GM18505 (cell line): ENCODE results near the gene RNASE4.
"Not testable (repeated sequence)": the region's sequence is repeated elsewhere in the genome, so short reads cannot be mapped to it uniquely, and the experiment has no call there.

ENCODE experiments used
- ATAC-seq: cut with Tn5 transposase; IDR thresholded peaks from one replicate; pipeline ENCODE4 v1.9.1; 2021; ENCODE audit not compliant: unreplicated experiment
- POLR2A ChIP-seq: IDR thresholded peaks from 4 replicates; pipeline ENCODE4 v1.6.1; 2011; ENCODE audit warnings: borderline replicate concordance; ENCODE audit not compliant: insufficient read depth, insufficient read length; ENCODE audit errors: extremely low read depth

The RNASE4 gene

GRCh38 chr14:20659813-20660395 is 24.5 kb upstream of the RNASE4 start:
- no peak for TF ChIP-seq POLR2A
- ATAC-seq, result no peak

- ATAC-seq, result no peak
- no peak for TF ChIP-seq POLR2A
Observed at GRCh38 chr14:20661197-20661596, 23.2 kb upstream of the RNASE4 start.

GRCh38 chr14:20662968-20663732 is 21.2 kb upstream of the RNASE4 start:
- TF ChIP-seq POLR2A, result no peak
- peak; percentile 57 for ATAC-seq

- not testable (repeated sequence) for ATAC-seq
Observed at GRCh38 chr14:20666400-20666961, 17.9 kb upstream of the RNASE4 start.

GRCh38 chr14:20667957-20668356 is 16.4 kb upstream of the RNASE4 start:
- ATAC-seq, result peak; percentile 60
- TF ChIP-seq POLR2A, result peak; percentile 71

- no peak for ATAC-seq
- TF ChIP-seq POLR2A, result no peak
Observed at GRCh38 chr14:20668969-20669368, 15.4 kb upstream of the RNASE4 start.

GRCh38 chr14:20671597-20672283 is 12.6 kb upstream of the RNASE4 start:
- ATAC-seq, result peak; percentile 43
- TF ChIP-seq POLR2A, result no peak

GRCh38 chr14:20675669-20676068 is 8.7 kb upstream of the RNASE4 start:
- no peak for ATAC-seq
- TF ChIP-seq POLR2A, result no peak

GRCh38 chr14:20676072-20676471 is 8.3 kb upstream of the RNASE4 start:
- TF ChIP-seq POLR2A, result no peak
- no peak for ATAC-seq

GRCh38 chr14:20679907-20680306 is 4.5 kb upstream of the RNASE4 start:
- ATAC-seq, result no peak
- no peak for TF ChIP-seq POLR2A

GRCh38 chr14:20680363-20680762 is 4.0 kb upstream of the RNASE4 start:
- TF ChIP-seq POLR2A, result no peak
- ATAC-seq, result no peak

GRCh38 chr14:20680843-20681347 is 3.5 kb upstream of the RNASE4 start:
- ATAC-seq, result peak; percentile 38
- TF ChIP-seq POLR2A, result no peak

- no peak for TF ChIP-seq POLR2A
- ATAC-seq, result peak; percentile 24
Observed at GRCh38 chr14:20681348-20682126, 2.8 kb upstream of the RNASE4 start.
